Mammary epithelial cell (primary cell): Measurements from ENCODE around the gene ASZ1.

Source experiments
- EZH2 ChIP-seq: IDR thresholded peaks from 2 replicates; pipeline ENCODE4 v1.6.1; 2012; ENCODE audit warnings: low read length, inconsistent platforms, borderline replicate concordance
- TF ChIP-seq, protein P1 (sequence below), 2 donors: IDR thresholded peaks in 1 of 2; conservative IDR thresholded peaks in 1 of 2; 2 replicates each; pipeline ENCODE4 v1.5.1; 2011 to 2012; ENCODE audit warnings: inconsistent platforms in 2 of 2, low read length in 2 of 2, mild to moderate bottlenecking in 2 of 2, control low read depth in 1 of 2, low read depth in 1 of 2; ENCODE audit not compliant: insufficient read depth in 1 of 2; ENCODE audit errors: extremely low read depth in 1 of 2

DNA sequence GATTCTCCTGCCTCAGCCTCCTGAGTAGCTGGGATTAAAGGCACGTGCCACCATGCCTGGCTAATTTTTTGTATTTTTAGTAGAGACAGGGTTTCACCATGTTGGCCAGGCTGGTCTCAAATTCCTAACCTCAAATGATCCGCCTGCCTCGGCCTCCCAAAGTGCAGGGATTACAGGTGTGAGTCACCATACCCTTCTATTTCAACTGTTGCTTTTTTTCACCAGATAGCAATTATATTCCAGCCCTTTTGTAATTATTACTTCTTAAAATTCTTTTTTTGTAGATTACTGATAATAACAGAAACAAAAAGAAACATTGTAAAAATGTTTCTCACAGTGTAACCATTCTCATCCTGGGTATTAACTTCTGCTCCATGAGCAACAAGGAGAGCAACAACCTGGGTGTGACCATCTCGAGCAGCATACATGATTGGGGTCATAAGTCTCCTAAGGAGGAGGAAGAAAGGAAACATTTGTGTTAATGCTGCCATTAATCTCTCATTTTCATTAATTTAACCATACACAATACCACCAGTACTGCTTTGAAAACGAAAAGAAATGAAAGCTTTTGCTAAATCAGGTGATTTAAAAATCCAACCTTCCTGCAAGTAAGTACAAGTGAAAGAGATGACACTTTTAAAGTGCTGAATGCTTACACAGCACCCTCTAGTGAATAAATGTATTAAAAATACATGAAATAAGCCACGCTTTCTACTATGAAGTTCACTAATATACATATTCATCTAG is 41.8 kb downstream of the ASZ1 start:
- TF ChIP-seq, protein P1, sequence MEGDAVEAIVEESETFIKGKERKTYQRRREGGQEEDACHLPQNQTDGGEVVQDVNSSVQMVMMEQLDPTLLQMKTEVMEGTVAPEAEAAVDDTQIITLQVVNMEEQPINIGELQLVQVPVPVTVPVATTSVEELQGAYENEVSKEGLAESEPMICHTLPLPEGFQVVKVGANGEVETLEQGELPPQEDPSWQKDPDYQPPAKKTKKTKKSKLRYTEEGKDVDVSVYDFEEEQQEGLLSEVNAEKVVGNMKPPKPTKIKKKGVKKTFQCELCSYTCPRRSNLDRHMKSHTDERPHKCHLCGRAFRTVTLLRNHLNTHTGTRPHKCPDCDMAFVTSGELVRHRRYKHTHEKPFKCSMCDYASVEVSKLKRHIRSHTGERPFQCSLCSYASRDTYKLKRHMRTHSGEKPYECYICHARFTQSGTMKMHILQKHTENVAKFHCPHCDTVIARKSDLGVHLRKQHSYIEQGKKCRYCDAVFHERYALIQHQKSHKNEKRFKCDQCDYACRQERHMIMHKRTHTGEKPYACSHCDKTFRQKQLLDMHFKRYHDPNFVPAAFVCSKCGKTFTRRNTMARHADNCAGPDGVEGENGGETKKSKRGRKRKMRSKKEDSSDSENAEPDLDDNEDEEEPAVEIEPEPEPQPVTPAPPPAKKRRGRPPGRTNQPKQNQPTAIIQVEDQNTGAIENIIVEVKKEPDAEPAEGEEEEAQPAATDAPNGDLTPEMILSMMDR (conservative IDR thresholded peaks at IDR 0.05 in 1 of 2, IDR thresholded peaks at IDR 0.05 in 1 of 2; ENCODE audit: extremely low read depth in 1 of 2, insufficient read depth in 1 of 2, low read depth in 1 of 2, low read length in 2 of 2) = peak in 1 of 2 donors; percentile 54
- no peak for TF ChIP-seq EZH2
